H54 (cell line): ENCODE data around the gene KIAA1328.

Experiments
- DNase-seq: peaks from one replicate; pipeline ENCODE4 v3.0.0; 2011; ENCODE audit warnings: low spot score, mixed read lengths; ENCODE audit not compliant: insufficient read length
- FAIRE-seq: peaks from 3 replicates; lab custom pipeline; 2011; peaks lifted over from hg19 to GRCh38; lab: Jason Lieb, UNC
- POLR2A ChIP-seq: IDR thresholded peaks from 2 replicates; pipeline ENCODE4 v1.6.1; 2011; ENCODE audit warnings: low read depth, mild to moderate bottlenecking, low read length

KIAA1328 gene

DNA sequence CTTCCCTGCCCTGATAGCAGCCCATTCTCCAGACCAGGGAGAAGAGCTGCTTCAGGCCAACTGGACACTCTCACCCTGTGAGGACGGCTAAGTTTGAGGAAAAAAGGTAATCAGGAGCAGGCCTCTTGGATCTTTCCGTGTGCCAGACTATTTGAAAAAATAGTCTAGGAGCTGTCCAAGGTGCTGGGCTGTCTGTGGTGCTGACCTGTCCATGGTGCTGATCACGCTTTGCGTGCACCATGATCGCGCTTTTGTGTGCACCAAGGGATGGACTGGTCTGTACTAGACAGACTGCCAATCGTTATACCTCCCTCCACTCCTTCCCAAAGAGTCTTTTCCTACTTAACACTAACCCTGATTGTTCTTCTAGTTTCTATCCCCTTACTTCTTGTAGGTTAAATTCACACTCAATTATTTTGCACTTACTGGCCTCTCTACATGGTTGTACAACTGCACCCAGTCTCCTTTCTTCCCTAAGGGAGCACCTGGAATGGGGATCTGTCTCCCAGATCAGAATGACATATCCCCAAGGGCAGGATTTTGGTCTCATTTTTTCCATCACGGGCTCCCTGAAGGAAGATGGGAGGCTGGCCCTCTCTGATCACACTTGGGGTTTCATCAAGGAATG lies 441.2 kb downstream of the KIAA1328 start:
- no peak for DNase-seq
- no peak for FAIRE-seq
- TF ChIP-seq POLR2A = no peak

DNA sequence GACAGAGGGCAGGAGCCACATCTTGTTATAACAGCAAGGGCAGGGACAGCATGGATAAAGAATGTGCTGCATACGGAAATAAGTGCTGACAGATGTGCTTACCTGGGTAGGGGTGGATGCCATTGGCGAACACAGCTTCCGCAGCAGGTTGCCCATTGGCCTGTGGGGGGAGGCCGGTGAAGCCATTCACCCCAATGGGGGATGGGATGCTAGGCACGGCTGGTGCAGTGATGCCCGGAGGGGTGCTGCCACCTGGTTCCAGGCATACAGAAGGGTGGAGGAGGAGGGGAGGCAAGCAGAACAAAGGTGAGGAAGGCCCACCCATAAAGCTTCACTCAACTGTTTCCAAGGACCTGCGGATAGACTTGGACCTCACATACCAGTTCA lies 441.7 kb downstream of the KIAA1328 start:
- DNase-seq (no peak), FAIRE-seq (no peak)
- TF ChIP-seq POLR2A = no peak

DNA sequence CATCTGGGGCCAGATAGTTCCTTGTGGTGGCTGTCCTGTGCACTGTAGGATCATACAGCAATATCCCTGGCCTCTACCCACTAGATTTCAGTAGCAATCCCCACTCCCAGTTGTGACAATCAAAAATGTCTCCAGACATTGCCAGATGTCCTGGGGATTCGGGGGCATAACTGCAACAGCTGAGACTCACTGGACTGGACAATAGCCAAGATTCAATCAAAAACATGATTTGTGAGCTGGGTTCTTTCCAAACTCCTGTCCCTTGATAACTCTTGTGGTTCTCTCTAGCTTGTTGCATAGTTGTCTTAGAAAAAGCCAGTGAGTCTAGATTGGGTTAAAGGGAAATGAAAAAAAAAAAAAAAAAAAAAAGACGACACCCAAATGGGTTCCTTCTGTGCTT lies 443.3 kb downstream of the KIAA1328 start:
- FAIRE-seq (no peak), DNase-seq (no peak)
- no peak for TF ChIP-seq POLR2A

GRCh38 chr18:37272841-37273240 lies 443.9 kb downstream of the KIAA1328 start:
- no peak for DNase-seq
- FAIRE-seq = no peak
- TF ChIP-seq POLR2A = no peak

DNA sequence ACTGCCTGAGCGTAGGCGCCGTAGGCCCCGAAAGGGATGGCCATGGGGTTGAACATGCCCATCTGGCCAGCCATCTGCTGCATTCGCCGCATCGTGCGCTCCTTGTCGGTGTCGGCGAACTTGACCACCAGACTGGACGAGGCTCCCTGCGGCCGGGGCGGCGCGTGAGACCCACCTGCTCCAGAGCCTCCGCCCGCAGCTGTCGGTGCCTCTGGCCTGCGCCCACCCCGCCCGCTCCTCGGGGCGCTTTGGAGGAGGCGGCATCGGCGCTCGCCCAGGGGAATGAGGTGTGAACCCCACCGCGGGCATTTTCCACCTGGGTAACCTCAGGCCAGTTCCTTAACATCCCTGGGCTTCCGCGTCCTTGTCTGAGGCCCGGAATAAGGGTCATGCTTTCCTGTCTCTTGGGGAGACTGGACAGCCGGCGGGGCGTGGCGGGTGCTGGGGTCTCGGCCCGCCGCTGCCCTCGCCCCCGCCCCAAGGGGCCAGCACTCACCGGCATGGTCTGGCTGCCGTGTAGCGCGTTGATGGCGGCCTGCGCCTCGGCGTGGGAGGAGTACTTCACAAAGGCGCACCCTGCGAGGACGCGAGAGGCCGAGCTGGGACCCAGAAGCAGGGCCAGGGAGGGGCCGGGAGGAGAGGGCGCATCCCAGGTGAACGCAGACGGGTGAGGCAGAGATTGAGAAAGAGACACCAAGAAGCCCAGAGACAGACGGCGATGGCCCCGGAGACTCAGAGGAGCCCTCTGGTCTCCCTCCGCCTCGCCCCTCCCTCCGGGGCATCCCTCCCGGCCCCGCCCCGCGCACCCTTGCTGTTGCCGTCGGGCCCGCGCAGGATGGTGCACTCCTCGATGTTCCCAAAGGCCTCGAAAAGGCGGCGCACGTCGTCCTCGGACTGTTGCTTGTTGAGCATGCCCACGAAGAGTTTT lies 445.6 kb downstream of the KIAA1328 start:
- no peak for DNase-seq
- no peak for FAIRE-seq
- no peak for TF ChIP-seq POLR2A

GRCh38 chr18:37275237-37275741 lies 446.4 kb downstream of the KIAA1328 start:
- DNase-seq (no peak), FAIRE-seq (no peak)
- no peak for TF ChIP-seq POLR2A

DNA sequence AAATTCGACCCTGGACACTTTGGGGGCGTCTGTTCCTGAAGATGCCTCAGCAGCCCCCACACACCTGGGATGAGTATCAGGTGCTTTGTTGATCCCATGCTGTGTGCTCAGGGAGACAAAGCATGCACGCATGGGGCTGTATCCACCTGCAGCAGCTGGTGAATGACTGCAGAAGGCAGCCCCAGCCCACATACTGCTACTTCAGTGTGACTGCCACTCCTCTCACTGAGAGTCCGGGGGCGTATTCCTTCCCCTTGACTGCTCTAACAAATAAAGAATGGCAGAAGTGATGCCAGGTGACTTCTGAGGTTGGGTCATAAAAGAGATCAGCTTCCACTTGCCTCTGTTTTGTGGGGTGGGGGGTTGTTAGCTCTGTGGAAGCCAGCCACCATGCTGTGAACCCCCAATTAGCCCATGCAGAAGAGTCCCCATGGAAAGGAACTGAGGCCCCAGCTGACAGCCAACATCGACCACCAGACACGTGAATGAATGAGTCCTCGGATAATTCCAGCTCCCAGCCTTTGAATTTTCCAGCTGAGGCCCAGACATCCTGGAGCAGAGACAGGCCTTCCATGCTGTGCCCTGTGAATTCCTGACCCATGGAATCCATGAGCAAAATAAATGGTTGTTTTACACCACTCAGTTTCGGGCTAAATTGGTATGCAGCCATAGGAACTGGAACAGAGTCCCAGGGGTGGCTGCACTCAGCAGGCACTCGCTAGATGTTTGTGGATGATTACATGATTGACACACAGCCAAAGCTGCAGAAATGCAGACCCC lies 447.4 kb downstream of the KIAA1328 start:
- FAIRE-seq (no peak), DNase-seq (no peak)
- no peak for TF ChIP-seq POLR2A

DNA sequence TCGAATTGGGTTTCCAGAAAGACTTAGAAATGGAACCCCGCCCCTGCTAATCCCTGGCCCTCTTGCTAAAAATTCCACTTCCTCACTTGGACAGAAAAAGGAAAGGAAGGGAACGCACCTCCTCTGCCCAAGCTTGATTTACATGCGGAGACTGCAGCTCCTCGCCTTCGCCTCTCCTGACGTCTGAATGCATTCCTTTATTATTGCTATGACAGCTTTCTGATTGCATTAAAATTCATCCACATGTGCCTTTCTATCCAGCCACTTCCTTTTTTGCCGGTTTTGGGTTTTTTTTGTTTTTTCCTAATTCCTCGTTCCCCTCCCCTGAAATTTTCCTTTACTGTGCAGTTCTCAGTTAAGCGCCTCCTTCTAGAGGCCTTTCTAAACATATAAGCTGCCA lies 448.9 kb downstream of the KIAA1328 start:
- no peak for TF ChIP-seq POLR2A
- FAIRE-seq (no peak), DNase-seq (no peak)
